HCT116 (cell line): Measurements from ENCODE around the gene SLC27A2. TPM values are rescaled to one million over a fixed set of nuclear protein-coding genes. Genes with fewer than 3 reads are reported as not detected.

Source experiments
- ATAC-seq: fragments of 200-7000 bp; cut with Tn5 transposase; 2 replicates; pipeline ENCODE4 v1.9.1; 2020; ENCODE audit warnings: mild to moderate bottlenecking, moderate library complexity
- BruUV-seq: library from RNA; stranded (reverse); fragments of 400-500 nt; replicated peaks from 2 replicates; lab custom pipeline; 2021; lab: Mats Ljungman, UMichigan
- CTCF ChIA-PET: fragments of 300-600 bp; sonication (Branson Sonifier 250); formaldehyde crosslinking; loops from one replicate; lab custom pipeline; 2021; ENCODE audit warnings: antibody characterized with exemption; lab: Charles Lee
- POLR2A ChIA-PET: fragments of 300-600, 350-600 bp; sonication (Branson Sonifier 250); formaldehyde crosslinking; loops from one replicate; lab custom pipeline; 2021; ENCODE audit warnings: antibody characterized with exemption; lab: Charles Lee
- RAD21 ChIA-PET, 2 experiments: fragments of 300-600 bp; sonication (Branson Sonifier 250); formaldehyde crosslinking; loops; one replicate each; lab custom pipeline; 2023; ENCODE audit warnings: low total read pairs in 2 of 2; ENCODE audit not compliant: uncharacterized antibody in 2 of 2, unreplicated experiment in 2 of 2, low non-redundant PET in 1 of 2; lab: Charles Lee
- DNase-seq: peaks from one replicate; pipeline ENCODE4 v3.0.0-alpha.2; 2010; ENCODE audit warnings: low read depth, low spot score
- H2AFZ ChIP-seq: fragments of 200-600 bp; shearing (Covaris generic), sonication (generic); 2 replicates; pipeline ENCODE4 v1.6.1; 2017; ENCODE audit warnings: low read depth, mixed run types, mixed read lengths, antibody characterized with exemption, low read length; ENCODE audit not compliant: poor library complexity, severe bottlenecking
- H3K27ac ChIP-seq: 2 replicates; pipeline ENCODE4 v1.5.1; 2012; ENCODE audit warnings: low read depth, low read length
- H3K27me3 ChIP-seq: fragments of 200-600 bp; sonication (generic); 2 replicates; pipeline ENCODE4 v1.6.1; 2016; ENCODE audit warnings: mixed run types, low read length, mixed read lengths; ENCODE audit not compliant: insufficient read depth
- H3K36me3 ChIP-seq, 2 experiments: fragments of 200-500 bp in 1 of 2; fragments of 200-600 bp in 1 of 2; sonication (Bioruptor generic) in 1 of 2; sonication (generic) in 1 of 2; 2 replicates each; pipeline versions ENCODE4 v1.5.1 to v1.6.1; 2014 to 2016; ENCODE audit warnings: low read length in 2 of 2, inconsistent platforms in 1 of 2, mixed read lengths in 1 of 2, mixed run types in 1 of 2; ENCODE audit not compliant: insufficient read depth in 2 of 2, control insufficient read depth in 1 of 2
- H3K4me1 ChIP-seq, 2 experiments: fragments of 200-600 bp in 1 of 2; sonication (generic) in 1 of 2; 2 replicates each; pipeline versions ENCODE4 v1.5.1 to v1.6.1; 2012 to 2017; ENCODE audit warnings: low read length in 2 of 2, inconsistent platforms in 1 of 2, mild to moderate bottlenecking in 1 of 2, mixed read lengths in 1 of 2, mixed run types in 1 of 2, moderate library complexity in 1 of 2; ENCODE audit not compliant: insufficient read depth in 2 of 2, control insufficient read depth in 1 of 2
- H3K4me2 ChIP-seq: fragments of 200-600 bp; sonication (generic); 2 replicates; pipeline ENCODE4 v1.6.1; 2017; ENCODE audit warnings: mixed run types, low read length, mixed read lengths
- H3K4me3 ChIP-seq, 2 experiments: fragments of 200-600 bp in 1 of 2; sonication (generic) in 1 of 2; replicated peaks in 1 of 2; 2 replicates each; pipeline ENCODE4 v1.5.1; 2011 to 2016; ENCODE audit warnings: low read length in 2 of 2, control low read depth in 1 of 2, low read depth in 1 of 2, mild to moderate bottlenecking in 1 of 2, mixed read lengths in 1 of 2, mixed run types in 1 of 2
- H3K79me2 ChIP-seq: fragments of 200-600 bp; sonication (generic); 2 replicates; pipeline ENCODE4 v1.6.1; 2017; ENCODE audit warnings: mild to moderate bottlenecking, mixed run types, low read length, moderate library complexity, mixed read lengths; ENCODE audit not compliant: insufficient read depth
- H3K9ac ChIP-seq: fragments of 200-600 bp; sonication (generic); 2 replicates; pipeline ENCODE4 v1.6.1; 2016; ENCODE audit warnings: low read length, mixed read lengths
- H3K9me2 ChIP-seq: fragments of 200-600 bp; sonication (generic), shearing (Covaris generic); 2 replicates; pipeline ENCODE4 v1.6.1; 2017; ENCODE audit warnings: mixed run types, mild to moderate bottlenecking, moderate library complexity; ENCODE audit not compliant: insufficient read depth
- H3K9me3 ChIP-seq, 2 experiments: fragments of 200-500 bp in 1 of 2; fragments of 200-600 bp in 1 of 2; sonication (Bioruptor generic) in 1 of 2; sonication (generic) in 1 of 2; 2 replicates each; pipeline ENCODE4 v1.6.1; 2014 to 2017; ENCODE audit warnings: low read length in 2 of 2, mixed read lengths in 2 of 2, inconsistent platforms in 1 of 2, low read depth in 1 of 2, mild to moderate bottlenecking in 1 of 2, mixed run types in 1 of 2, moderate library complexity in 1 of 2; ENCODE audit not compliant: control insufficient read depth in 1 of 2, insufficient read depth in 1 of 2
- H4K20me1 ChIP-seq: fragments of 200-600 bp; sonication (generic), shearing (Covaris generic); 2 replicates; pipeline ENCODE4 v1.6.1; 2017; ENCODE audit warnings: mixed run types, mild to moderate bottlenecking, moderate library complexity; ENCODE audit not compliant: insufficient read depth
- CEBPB ChIP-seq: IDR thresholded peaks from 2 replicates; pipeline ENCODE4 v1.6.1; 2012; ENCODE audit warnings: low read depth
- CTCF ChIP-seq, 3 experiments: fragments of 200-600 bp in 1 of 3; sonication (generic) in 1 of 3; IDR thresholded peaks in 2 of 3; conservative IDR thresholded peaks in 1 of 3; 2 replicates each; pipeline ENCODE4 v1.5.1; 2012 to 2017; ENCODE audit warnings: low read depth in 2 of 3, low read length in 2 of 3, antibody characterized with exemption in 1 of 3, borderline replicate concordance in 1 of 3, control low read depth in 1 of 3, mild to moderate bottlenecking in 1 of 3, mixed read lengths in 1 of 3, mixed run types in 1 of 3, moderate library complexity in 1 of 3; ENCODE audit not compliant: insufficient read depth in 1 of 3
- ELF1 ChIP-seq: IDR thresholded peaks from 2 replicates; pipeline ENCODE4 v1.6.1; 2012; ENCODE audit warnings: low read depth, borderline replicate concordance
- POLR2A ChIP-seq: IDR thresholded peaks from 2 replicates; pipeline ENCODE4 v1.7.0; 2011; ENCODE audit warnings: borderline replicate concordance; ENCODE audit not compliant: insufficient read depth, insufficient read length; ENCODE audit errors: extremely low read depth
- POLR2AphosphoS5 ChIP-seq: IDR thresholded peaks from 2 replicates; pipeline ENCODE4 v1.6.1; 2011; ENCODE audit warnings: mild to moderate bottlenecking, low read depth, low read length, moderate library complexity
- SIN3A ChIP-seq: IDR thresholded peaks from 2 replicates; pipeline ENCODE4 v1.6.1; 2012; ENCODE audit warnings: low read depth
- SP1 ChIP-seq: IDR thresholded peaks from 2 replicates; pipeline ENCODE4 v1.6.1; 2012; ENCODE audit warnings: low read depth
- ZBTB33 ChIP-seq: IDR thresholded peaks from 2 replicates; pipeline ENCODE4 v1.6.1; 2011; ENCODE audit warnings: mild to moderate bottlenecking, low read length, moderate library complexity; ENCODE audit not compliant: insufficient replicate concordance; ENCODE audit errors: extremely low read depth
- intact Hi-C: fragments of 100-400 bp; cut with micrococcal nuclease; formaldehyde crosslinking; loops from 2 replicates; pipeline ENCODE4 v1.10.0; 2022
- total RNA-seq: library from RNA; stranded (reverse); gene quantifications from one replicate; pipeline ENCODE4 v1.2.1, GENCODE V29; 2021; ENCODE audit not compliant: unreplicated experiment
- TF ChIP-seq, protein P1 (sequence below): IDR thresholded peaks from 2 replicates; pipeline ENCODE4 v1.6.1; 2012; ENCODE audit warnings: low read depth
- TF ChIP-seq, protein P2 (sequence below): IDR thresholded peaks from 2 replicates; pipeline ENCODE4 v1.6.1; 2012

Gene SLC27A2
- total RNA-seq, 1 experiment from 2014 or later, result 14.0 TPM

DNA sequence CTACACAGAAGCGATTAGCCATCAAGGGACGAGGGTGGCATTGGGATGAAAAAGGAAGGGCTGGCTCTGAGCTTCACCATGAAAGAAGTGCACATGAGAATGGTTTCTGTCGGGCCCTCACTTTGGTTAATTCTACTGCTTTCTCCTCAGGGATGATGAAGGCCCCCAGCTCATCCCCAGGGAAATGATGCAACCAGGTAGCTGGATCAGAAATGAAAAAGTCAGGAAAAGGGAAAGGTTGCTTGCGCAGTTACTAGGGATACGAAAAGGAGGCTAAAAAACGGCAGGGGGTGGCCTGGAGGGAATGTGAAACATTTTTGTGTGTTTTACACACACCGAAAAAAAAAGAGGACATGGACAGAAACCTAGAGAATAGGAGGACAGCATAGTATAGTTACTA is 1.4 kb upstream of the SLC27A2 start (continued):
- TF ChIP-seq, protein P1, sequence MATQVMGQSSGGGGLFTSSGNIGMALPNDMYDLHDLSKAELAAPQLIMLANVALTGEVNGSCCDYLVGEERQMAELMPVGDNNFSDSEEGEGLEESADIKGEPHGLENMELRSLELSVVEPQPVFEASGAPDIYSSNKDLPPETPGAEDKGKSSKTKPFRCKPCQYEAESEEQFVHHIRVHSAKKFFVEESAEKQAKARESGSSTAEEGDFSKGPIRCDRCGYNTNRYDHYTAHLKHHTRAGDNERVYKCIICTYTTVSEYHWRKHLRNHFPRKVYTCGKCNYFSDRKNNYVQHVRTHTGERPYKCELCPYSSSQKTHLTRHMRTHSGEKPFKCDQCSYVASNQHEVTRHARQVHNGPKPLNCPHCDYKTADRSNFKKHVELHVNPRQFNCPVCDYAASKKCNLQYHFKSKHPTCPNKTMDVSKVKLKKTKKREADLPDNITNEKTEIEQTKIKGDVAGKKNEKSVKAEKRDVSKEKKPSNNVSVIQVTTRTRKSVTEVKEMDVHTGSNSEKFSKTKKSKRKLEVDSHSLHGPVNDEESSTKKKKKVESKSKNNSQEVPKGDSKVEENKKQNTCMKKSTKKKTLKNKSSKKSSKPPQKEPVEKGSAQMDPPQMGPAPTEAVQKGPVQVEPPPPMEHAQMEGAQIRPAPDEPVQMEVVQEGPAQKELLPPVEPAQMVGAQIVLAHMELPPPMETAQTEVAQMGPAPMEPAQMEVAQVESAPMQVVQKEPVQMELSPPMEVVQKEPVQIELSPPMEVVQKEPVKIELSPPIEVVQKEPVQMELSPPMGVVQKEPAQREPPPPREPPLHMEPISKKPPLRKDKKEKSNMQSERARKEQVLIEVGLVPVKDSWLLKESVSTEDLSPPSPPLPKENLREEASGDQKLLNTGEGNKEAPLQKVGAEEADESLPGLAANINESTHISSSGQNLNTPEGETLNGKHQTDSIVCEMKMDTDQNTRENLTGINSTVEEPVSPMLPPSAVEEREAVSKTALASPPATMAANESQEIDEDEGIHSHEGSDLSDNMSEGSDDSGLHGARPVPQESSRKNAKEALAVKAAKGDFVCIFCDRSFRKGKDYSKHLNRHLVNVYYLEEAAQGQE, result no peak
- TF ChIP-seq CTCF (IDR thresholded peaks at IDR 0.05 in 2 of 3, conservative IDR thresholded peaks at IDR 0.05 in 1 of 3; ENCODE audit: borderline replicate concordance in 1 of 3, insufficient read depth in 1 of 3, low read depth in 2 of 3, low read length in 2 of 3) (no peak), SIN3A (no peak)
- TF ChIP-seq, protein P2, sequence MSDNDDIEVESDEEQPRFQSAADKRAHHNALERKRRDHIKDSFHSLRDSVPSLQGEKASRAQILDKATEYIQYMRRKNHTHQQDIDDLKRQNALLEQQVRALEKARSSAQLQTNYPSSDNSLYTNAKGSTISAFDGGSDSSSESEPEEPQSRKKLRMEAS, result no peak

DNA sequence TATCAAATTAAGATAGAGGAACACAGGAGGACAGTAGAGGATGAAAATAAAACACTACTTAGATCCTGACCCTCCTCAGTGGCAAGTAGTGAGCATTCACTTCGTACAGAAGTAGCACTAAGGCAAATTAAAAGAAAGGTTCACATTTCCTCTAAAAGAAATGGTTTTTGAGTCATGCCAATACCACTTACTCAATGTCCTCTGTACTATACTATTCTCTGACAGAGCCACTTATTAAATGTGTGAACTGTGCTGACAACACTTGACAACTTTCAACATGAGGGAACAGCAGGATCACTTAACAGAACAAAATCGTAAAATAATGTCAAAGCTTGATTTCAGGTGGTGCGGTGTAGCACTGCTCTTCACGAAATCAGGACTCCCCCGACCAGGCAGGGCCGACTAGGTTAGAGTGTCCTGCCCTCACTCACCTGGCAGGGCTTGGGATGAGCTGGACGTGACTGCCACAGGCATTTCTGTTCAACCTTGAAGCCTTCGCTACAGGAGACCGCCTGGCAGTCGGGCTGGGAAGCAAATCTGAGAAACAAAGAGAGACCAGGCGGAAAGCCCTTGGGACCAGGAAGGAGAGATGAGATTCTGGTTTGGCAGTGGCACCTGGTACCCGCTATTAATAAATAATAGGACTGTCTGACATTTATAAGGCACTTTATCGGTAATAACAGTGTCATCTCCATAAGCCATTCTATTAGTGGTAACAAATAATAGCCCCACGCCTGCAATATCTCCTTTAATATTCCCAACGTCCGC is 611 bp upstream of the SLC27A2 start:
- Histone ChIP-seq H3K27ac (no peak overlapping the region), H3K27me3 (no peaks in the 10 kb centered on the region), H3K79me2 (no peaks in the 10 kb centered on the region), H4K20me1 (no peaks in the 10 kb centered on the region), H3K36me3 (no peaks in the 10 kb centered on the region), H3K4me3 (peak overlapping the region; percentile 56 to 68), H3K9me2 (no peaks in the 10 kb centered on the region), H2AFZ (peak overlapping the region; percentile 87), H3K4me2 (peak overlapping the region; percentile 97), H3K9me3 (no peaks in the 10 kb centered on the region), H3K4me1 (peaks cover 9 to 20% of the 10 kb centered on the region in 2 experiments; a peak in 3 of 4 replicates), H3K9ac (peak overlapping the region; percentile 63)
- CTCF ChIA-PET, result interaction anchor here (2.7 kb wide), 1 partner anchor 135 kb away, joined by 10 read pairs; no protein-coding TSS in a partner anchor
- RAD21 ChIA-PET, result interaction anchor here (0.6 to 1.6 kb wide), 2 partner anchors 16 to 135 kb away, joined by 3 to 6 read pairs; no protein-coding TSS in a partner anchor
- ATAC-seq (0 out of 2 replicates have a peak, but pooled peaks have one; percentile 4), DNase-seq (no peak)
- TSS peak; percentile 38 for BruUV-seq
- no peak for TF ChIP-seq CEBPB
- no peak for TF ChIP-seq POLR2A
- TF ChIP-seq ZBTB33, result no peak
- TF ChIP-seq SP1, result no peak
- no peak for TF ChIP-seq SIN3A
- no peak for TF ChIP-seq POLR2AphosphoS5
- TF ChIP-seq ELF1, result no peak
- POLR2A ChIA-PET, result interaction anchor here (0.7 to 0.8 kb wide), 2 partner anchors 11 to 1011 kb away, joined by 3 to 4 read pairs; partner anchors contain the start of gene GALK2
- intact Hi-C loops, result no loop called here
